CD4-positive, alpha-beta T cell treated with Interleukin-15 for 4 hours (primary cell): ENCODE data around the gene TBCB.
"Not testable (repeated sequence)": the region's sequence is repeated elsewhere in the genome, so short reads cannot be mapped to it uniquely, and the experiment has no call there.

Experiments used
- DNase-seq: peaks from one replicate; pipeline ENCODE4 v3.0.0-alpha.2; 2020; ENCODE audit warnings: low spot score

The TBCB gene

GRCh38 chr19:36115453-36116343, at the start of gene TBCB:
Gene TBCB, plus strand, starts transcription at chr19:36115468. Its CDS starts 93 bp downstream, at chr19:36115561.
- peak; percentile 92 for DNase-seq

- DNase-seq: no peak
Observed at GRCh38 chr19:36067681-36068080, 47.6 kb upstream of the TBCB start.

GRCh38 chr19:36068810-36069499, 46.3 kb upstream of the TBCB start:
- DNase-seq: not testable (repeated sequence)

- DNase-seq: no peak
Observed at GRCh38 chr19:36072081-36072480, 43.2 kb upstream of the TBCB start.

- no peak for DNase-seq
Observed at GRCh38 chr19:36073121-36073876, 42.0 kb upstream of the TBCB start.

- no peak for DNase-seq
Observed at GRCh38 chr19:36079389-36079945, 35.8 kb upstream of the TBCB start.

GRCh38 chr19:36081385-36081784, 33.9 kb upstream of the TBCB start:
- no peak for DNase-seq

- no peak for DNase-seq
Observed at GRCh38 chr19:36081894-36082293, 33.4 kb upstream of the TBCB start.

- DNase-seq: no peak
Observed at GRCh38 chr19:36082916-36083315, 32.4 kb upstream of the TBCB start.

GRCh38 chr19:36084231-36085009, 30.8 kb upstream of the TBCB start:
- DNase-seq: no peak

- DNase-seq: no peak
Observed at GRCh38 chr19:36086326-36086725, 28.9 kb upstream of the TBCB start.

- no peak for DNase-seq
Observed at GRCh38 chr19:36089847-36090246, 25.4 kb upstream of the TBCB start.

GRCh38 chr19:36090910-36091695, 24.2 kb upstream of the TBCB start:
- no peak for DNase-seq

GRCh38 chr19:36092566-36092965, 22.7 kb upstream of the TBCB start:
- no peak for DNase-seq

- DNase-seq: no peak
Observed at GRCh38 chr19:36093146-36093662, 22.1 kb upstream of the TBCB start.

- DNase-seq: no peak
Observed at GRCh38 chr19:36093687-36094086, 21.6 kb upstream of the TBCB start.

GRCh38 chr19:36097036-36097435, 18.2 kb upstream of the TBCB start:
- DNase-seq: no peak

- DNase-seq: no peak
Observed at GRCh38 chr19:36099166-36099785, 16.0 kb upstream of the TBCB start.

- no peak for DNase-seq
Observed at GRCh38 chr19:36100476-36100875, 14.8 kb upstream of the TBCB start.
